Mucosa of descending colon (tissue), 3 donors: ENCODE measurements around the gene HDAC4. TPM values are rescaled to one million over a fixed set of nuclear protein-coding genes. Genes with fewer than 3 reads are reported as not detected.

Experiments used
- ATAC-seq: fragments of 200-7000 bp; cut with Tn5 transposase; one replicate; pipeline ENCODE4 v1.9.1; 2020; ENCODE audit warnings: mild to moderate bottlenecking, moderate library complexity
- DNase-seq, 3 donors: peaks; one replicate each; pipeline ENCODE4 v3.0.0-alpha.2; 2020
- H3K36me3 ChIP-seq: fragments of 200-600 bp; one replicate; pipeline ENCODE4 v1.8.0; 2021; ENCODE audit warnings: low read depth, mild to moderate bottlenecking
- H3K4me1 ChIP-seq: fragments of 200-600 bp; one replicate; pipeline ENCODE4 v1.8.0; 2021; ENCODE audit warnings: low read depth, mild to moderate bottlenecking
- H3K4me3 ChIP-seq: fragments of 200-600 bp; one replicate; pipeline ENCODE4 v1.8.0; 2021; ENCODE audit warnings: mild to moderate bottlenecking
- H3K9me3 ChIP-seq: fragments of 200-600 bp; one replicate; pipeline ENCODE4 v1.8.0; 2021; ENCODE audit warnings: mild to moderate bottlenecking
- intact Hi-C, 2 donors: fragments of 100-400 bp; cut with DNase I in 1 of 2; cut with micrococcal nuclease in 1 of 2; formaldehyde crosslinking; loops; one replicate each; pipeline versions ENCODE4 v1.11.0 to v1.11.1; 2022; cut with DNase I, micrococcal nuclease
- total RNA-seq, 3 donors: library from RNA; stranded (reverse); fragmentation: NEBNext Ultra II Directional in 2 of 3; extraction: Animal tissue kit (Norgen Biotek cat#: 25700) in 2 of 3; gene quantifications; one replicate each; pipeline versions ENCODE4 v1.2.1 to v1.2.4, GENCODE V29; 2021 to 2023
- TF ChIP-seq, protein P1 (sequence below): fragments of 200-600 bp; IDR thresholded peaks from one replicate; pipeline ENCODE4 v1.8.0; 2022; ENCODE audit warnings: antibody characterized with exemption, mild to moderate bottlenecking
- donor health status: DM: no; HTN: no; CAD: no; lungs with moderate emphysema.
- donor health status: DM: no; HTN: no; CAD: no.
- donor health status: DM: no; HTN: yes; CAD: no.

The HDAC4 gene
- total RNA-seq, 3 donors from 2014 or later: 41.4 to 147 (median 44.0) TPM

DNA sequence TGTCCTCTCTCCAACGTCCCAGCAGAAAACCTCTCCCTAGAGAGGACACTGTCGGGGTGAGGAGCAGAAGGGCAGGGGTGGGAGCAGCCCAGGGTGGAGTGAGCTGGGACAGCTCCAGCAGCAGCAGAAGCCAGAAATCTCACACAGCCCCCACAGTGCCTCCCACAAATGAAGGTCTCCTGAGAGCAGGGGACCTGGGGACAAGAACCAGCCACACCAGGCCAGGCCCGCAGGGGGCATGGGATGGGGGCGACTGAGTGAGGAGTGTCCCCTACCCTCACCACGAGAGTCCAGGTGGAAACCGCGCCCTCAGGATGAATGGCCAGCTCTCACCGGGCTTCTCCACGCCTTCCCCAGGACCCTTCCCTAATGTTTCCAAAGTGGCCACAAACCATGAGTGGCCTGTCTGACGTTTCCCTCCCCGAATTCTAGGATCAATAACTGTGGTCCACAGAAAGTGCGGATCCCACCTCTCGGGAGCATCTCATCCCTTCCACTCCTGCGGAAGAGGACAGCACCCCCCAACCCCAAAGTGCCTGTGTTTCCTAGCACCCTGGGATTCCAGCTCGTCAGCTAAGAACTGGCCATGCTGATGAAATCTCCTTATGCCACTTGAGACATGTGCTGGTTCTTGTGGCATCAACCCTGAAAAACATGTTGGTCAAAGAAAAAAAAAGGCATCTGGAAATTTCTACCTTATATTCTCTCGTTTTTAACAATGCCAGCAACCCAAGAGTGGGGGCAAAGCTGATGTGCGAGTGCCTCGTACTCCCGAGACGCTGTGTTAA lies 121.1 kb downstream of the HDAC4 start:
- Histone ChIP-seq H3K4me1 (peaks cover 17% of the 10 kb centered on the region), H3K4me3 (no peak overlapping the region), H3K36me3 (no peaks in the 10 kb centered on the region), H3K9me3 (no peaks in the 10 kb centered on the region)
- DNase-seq: peak in 1 of 3 donors; percentile 46
- intact Hi-C loops: no loop called here
- TF ChIP-seq, protein P1, sequence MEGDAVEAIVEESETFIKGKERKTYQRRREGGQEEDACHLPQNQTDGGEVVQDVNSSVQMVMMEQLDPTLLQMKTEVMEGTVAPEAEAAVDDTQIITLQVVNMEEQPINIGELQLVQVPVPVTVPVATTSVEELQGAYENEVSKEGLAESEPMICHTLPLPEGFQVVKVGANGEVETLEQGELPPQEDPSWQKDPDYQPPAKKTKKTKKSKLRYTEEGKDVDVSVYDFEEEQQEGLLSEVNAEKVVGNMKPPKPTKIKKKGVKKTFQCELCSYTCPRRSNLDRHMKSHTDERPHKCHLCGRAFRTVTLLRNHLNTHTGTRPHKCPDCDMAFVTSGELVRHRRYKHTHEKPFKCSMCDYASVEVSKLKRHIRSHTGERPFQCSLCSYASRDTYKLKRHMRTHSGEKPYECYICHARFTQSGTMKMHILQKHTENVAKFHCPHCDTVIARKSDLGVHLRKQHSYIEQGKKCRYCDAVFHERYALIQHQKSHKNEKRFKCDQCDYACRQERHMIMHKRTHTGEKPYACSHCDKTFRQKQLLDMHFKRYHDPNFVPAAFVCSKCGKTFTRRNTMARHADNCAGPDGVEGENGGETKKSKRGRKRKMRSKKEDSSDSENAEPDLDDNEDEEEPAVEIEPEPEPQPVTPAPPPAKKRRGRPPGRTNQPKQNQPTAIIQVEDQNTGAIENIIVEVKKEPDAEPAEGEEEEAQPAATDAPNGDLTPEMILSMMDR: no peak
- no peak for ATAC-seq

DNA sequence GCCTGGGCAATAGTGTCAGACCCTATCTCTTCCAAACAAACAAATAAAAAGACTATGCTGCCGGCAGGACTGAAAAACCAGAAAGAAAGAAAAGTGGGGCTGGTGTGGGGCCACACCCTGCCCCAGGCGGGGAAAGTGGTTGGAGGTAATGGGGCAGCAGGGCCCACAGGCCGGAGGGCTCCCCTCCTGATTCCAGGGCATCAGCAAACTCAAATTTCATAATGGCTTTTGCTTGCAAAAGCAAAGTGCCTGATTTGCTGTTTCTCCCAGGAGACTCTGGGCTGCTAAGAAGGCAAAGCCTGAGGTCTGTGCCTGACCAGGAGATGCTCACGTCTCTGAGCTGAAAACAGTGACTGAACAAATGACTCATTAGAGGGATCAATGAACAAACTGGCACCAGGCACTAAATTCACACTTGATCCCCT lies 121.9 kb downstream of the HDAC4 start:
- no peaks in the 10 kb centered on the region for H3K36me3 ChIP-seq
- H3K4me1 ChIP-seq: peaks cover 13% of the 10 kb centered on the region
- H3K9me3 ChIP-seq: no peaks in the 10 kb centered on the region
- intact Hi-C loops: no loop called here
- ATAC-seq: no peak
- H3K4me3 ChIP-seq: no peak overlapping the region
- TF ChIP-seq, protein P1: no peak
- no peak for DNase-seq

DNA sequence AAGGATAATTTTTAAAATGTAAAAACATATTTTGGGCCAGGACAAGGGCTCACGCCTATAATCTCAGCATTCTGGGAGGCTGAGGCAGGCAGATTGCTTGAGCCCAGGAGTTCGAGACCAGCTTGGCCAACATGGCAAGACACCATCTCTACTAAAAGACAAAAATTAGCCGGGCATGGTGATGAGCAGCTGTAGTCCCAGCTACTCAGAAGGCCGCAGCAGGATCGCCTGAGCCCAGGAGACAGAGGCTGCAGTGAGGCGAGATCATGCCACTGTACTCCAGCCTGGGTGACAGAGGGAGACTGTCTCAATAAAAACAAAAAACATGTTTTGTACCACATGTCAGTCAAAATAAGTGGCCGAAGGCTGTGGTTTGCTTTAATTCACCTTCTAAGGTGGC lies 122.5 kb downstream of the HDAC4 start:
- Histone ChIP-seq H3K36me3 (no peaks in the 10 kb centered on the region), H3K4me3 (no peak overlapping the region), H3K9me3 (no peaks in the 10 kb centered on the region), H3K4me1 (peaks cover 13% of the 10 kb centered on the region)
- TF ChIP-seq, protein P1: no peak
- no peak for DNase-seq
- ATAC-seq: no peak
- intact Hi-C loops: no loop called here

DNA sequence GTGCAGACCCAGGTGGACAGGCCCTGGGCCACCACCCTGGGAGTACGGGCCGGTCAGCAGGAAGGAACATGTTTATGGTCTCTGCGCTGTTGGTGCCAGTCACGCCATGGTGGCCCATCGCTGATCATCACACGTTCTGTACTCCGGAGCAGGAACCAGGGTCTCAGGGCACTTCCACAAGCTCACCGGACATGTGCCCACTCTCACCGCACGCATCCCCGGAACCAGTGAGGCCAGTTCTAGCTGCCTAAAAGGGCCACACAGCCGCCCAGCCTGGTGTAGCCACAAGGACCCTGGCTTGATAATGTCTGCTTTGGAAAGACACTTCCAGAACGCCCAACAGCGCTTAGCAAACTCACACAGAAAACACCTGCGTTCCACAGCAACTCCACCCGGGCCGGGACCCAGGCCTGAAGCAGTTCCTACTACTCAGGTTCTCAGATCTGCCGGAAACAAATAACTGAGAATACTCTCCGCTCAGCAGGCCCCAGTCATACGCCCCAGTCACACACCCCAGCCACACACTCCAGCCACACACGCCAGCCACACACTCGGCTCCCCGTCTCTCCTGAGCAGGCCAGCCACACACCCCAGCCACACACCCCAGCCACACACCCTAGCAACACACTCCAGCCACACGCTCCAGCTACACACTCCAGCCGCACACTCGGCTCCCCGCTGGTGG lies 123.3 kb downstream of the HDAC4 start:
- ATAC-seq (no peak), DNase-seq (peak in 2 of 3 donors; percentile 25 to 52)
- no peak overlapping the region for H3K4me3 ChIP-seq
- H3K36me3 ChIP-seq: no peaks in the 10 kb centered on the region
- H3K4me1 ChIP-seq: peaks cover 13% of the 10 kb centered on the region
- intact Hi-C loops: no loop called here
- H3K9me3 ChIP-seq: no peaks in the 10 kb centered on the region
- TF ChIP-seq, protein P1: no peak

- intact Hi-C loops: no loop called here
- DNase-seq (peak in 1 of 3 donors; percentile 27), ATAC-seq (no peak)
- Histone ChIP-seq H3K9me3 (no peaks in the 10 kb centered on the region), H3K36me3 (no peaks in the 10 kb centered on the region), H3K4me1 (peaks cover 13% of the 10 kb centered on the region), H3K4me3 (no peak overlapping the region)
- TF ChIP-seq, protein P1: no peak
Measured at GRCh38 chr2:239276851-239277250, 124.0 kb downstream of the HDAC4 start.
